ENCODE data around the gene ACSF2.
A peak's percentile ranks its signal among the peaks of the same experiment; 100 is the strongest.
"Not testable (repeated sequence)": the region's sequence is repeated elsewhere in the genome, so short reads cannot be mapped to it uniquely, and the experiment has no call there.

Gene ACSF2

DNA sequence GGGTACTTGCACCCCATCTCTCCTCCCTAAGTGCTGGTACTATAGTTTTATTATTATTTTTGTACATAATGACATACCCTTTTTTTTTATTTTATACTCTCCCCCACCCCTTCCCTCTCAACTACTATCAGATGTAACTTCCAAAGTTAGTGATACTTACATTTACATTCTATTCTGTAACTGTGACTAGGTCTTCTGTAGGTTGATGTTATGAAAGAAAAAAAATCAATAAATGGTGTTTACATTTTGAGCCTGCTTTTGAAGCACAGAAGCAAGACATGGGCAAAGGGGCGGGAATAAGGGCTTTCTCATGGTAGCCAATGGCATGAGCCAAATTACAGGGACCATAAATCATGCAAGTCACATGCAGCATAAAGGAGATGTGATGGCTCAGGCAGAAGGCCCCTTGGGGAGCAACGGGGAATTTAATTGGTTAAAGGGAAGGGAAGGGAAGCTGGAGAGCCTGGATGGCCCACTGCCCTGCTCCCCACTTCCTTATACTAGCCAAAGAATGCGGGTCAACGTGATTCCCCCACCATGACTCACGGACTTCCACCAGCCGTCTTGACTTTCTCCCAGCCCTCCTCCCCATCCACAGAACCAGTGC lies 2.4 kb upstream of the ACSF2 start:
- no peak for TF ChIP-seq ARNTL (CRISPR knock-in tag; IDR thresholded peaks at IDR 0.05; ENCODE audit: borderline replicate concordance, low read depth)
- TF ChIP-seq ZFP30 (CRISPR knock-in tag; IDR thresholded peaks at IDR 0.05): no peak
- no peak for TF ChIP-seq ZNF565 (CRISPR knock-in tag; conservative IDR thresholded peaks at IDR 0.05; ENCODE audit: low read depth)
- TF ChIP-seq, protein P1, sequence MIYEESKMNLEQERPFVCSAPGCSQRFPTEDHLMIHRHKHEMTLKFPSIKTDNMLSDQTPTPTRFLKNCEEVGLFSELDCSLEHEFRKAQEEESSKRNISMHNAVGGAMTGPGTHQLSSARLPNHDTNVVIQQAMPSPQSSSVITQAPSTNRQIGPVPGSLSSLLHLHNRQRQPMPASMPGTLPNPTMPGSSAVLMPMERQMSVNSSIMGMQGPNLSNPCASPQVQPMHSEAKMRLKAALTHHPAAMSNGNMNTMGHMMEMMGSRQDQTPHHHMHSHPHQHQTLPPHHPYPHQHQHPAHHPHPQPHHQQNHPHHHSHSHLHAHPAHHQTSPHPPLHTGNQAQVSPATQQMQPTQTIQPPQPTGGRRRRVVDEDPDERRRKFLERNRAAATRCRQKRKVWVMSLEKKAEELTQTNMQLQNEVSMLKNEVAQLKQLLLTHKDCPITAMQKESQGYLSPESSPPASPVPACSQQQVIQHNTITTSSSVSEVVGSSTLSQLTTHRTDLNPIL (CRISPR knock-in tag; IDR thresholded peaks at IDR 0.05; ENCODE audit: low read depth): no peak
- ATAC-seq: peak; percentile 62

DNA sequence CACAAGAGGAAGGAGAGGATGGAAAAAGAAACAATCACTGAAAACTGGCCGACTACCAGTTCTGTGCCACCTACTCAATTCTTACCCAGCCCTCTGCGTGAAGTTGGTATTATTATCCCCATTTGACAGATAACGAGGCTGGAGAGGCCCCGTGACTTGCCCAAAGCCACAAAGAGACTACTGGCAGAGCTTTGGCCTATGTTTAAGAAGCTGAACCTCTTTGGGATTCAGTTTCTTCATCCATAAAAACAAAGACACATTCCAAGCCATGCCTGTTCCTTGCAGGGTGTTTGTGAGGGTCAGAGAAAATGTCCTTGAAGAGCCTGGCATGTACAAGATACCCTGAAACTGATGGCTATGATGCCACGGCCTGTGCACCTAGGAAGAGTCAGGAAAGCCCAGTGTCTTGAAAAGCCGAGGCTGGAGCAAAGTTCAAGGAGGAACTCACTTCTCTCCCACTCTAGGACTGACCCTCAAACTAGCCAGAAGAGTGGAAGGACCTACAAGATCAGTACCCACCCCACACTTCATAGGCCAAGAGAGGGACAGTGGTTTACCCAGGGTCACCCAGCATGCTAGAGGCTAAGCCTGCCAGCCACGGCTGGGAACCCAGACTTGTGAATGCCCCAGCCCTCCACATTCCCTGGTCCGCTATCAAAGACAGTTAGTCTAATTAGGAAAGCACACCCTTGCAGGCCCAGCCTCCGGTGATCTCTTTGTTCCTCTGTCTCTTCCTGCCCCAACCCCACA lies 1.6 kb upstream of the ACSF2 start:
- TF ChIP-seq CSDC2 (CRISPR knock-in tag; IDR thresholded peaks at IDR 0.05): no peak
- no peak for TF ChIP-seq TOX (CRISPR knock-in tag; IDR thresholded peaks at IDR 0.05; ENCODE audit: borderline replicate concordance)
- no peak for ATAC-seq

DNA sequence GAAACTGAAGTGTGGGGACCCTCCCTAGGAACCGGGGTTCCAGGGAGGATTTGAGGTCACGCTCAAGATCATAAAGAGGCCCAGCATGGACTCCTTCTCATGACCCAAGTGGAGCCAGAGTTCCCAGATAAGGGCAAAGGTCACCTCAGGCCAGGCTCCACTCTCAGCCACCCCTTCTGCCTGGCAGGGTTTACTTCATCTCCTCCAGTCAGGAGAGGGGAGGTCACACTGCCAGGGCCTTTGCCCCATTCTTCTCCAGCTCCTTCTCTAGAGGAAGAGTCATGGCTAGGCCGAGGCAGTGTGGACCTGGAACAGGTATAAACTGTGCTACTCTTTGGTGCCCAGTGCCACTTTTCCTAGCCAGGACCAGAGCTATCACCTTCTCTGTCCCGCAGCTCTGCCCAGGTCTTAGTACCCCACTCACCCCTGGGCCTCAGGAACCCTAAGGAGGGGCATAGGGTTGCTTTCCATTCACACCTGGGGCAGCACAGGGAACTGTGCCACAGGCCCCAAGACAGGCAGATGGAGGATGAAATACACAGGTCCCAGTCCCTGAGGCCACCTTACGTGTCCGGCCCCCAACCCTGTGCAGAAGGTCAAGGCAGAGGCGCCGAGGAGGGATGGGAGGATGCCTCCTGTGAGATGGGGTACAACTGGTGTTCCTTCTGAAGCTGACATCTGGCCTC lies 879 bp upstream of the ACSF2 start:
- TF ChIP-seq ARNTL (CRISPR knock-in tag; IDR thresholded peaks at IDR 0.05; ENCODE audit: borderline replicate concordance, low read depth) (no peak), RARB (CRISPR knock-in tag; IDR thresholded peaks at IDR 0.05) (no peak), TCF4 (CRISPR knock-in tag; IDR thresholded peaks at IDR 0.05; ENCODE audit: borderline replicate concordance) (no peak), ZFP3 (CRISPR knock-in tag; IDR thresholded peaks at IDR 0.05) (no peak), BACH2 (CRISPR knock-in tag; IDR thresholded peaks at IDR 0.05; ENCODE audit: borderline replicate concordance) (no peak), CSDC2 (CRISPR knock-in tag; IDR thresholded peaks at IDR 0.05) (no peak), OSR1 (CRISPR knock-in tag; IDR thresholded peaks at IDR 0.05) (no peak)
- TF ChIP-seq, protein P1 (CRISPR knock-in tag; IDR thresholded peaks at IDR 0.05; ENCODE audit: low read depth): no peak
- TF ChIP-seq, protein P2, sequence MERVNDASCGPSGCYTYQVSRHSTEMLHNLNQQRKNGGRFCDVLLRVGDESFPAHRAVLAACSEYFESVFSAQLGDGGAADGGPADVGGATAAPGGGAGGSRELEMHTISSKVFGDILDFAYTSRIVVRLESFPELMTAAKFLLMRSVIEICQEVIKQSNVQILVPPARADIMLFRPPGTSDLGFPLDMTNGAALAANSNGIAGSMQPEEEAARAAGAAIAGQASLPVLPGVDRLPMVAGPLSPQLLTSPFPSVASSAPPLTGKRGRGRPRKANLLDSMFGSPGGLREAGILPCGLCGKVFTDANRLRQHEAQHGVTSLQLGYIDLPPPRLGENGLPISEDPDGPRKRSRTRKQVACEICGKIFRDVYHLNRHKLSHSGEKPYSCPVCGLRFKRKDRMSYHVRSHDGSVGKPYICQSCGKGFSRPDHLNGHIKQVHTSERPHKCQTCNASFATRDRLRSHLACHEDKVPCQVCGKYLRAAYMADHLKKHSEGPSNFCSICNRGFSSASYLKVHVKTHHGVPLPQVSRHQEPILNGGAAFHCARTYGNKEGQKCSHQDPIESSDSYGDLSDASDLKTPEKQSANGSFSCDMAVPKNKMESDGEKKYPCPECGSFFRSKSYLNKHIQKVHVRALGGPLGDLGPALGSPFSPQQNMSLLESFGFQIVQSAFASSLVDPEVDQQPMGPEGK (CRISPR knock-in tag; IDR thresholded peaks at IDR 0.05; ENCODE audit: borderline replicate concordance): no peak
- TF ChIP-seq, protein P3, sequence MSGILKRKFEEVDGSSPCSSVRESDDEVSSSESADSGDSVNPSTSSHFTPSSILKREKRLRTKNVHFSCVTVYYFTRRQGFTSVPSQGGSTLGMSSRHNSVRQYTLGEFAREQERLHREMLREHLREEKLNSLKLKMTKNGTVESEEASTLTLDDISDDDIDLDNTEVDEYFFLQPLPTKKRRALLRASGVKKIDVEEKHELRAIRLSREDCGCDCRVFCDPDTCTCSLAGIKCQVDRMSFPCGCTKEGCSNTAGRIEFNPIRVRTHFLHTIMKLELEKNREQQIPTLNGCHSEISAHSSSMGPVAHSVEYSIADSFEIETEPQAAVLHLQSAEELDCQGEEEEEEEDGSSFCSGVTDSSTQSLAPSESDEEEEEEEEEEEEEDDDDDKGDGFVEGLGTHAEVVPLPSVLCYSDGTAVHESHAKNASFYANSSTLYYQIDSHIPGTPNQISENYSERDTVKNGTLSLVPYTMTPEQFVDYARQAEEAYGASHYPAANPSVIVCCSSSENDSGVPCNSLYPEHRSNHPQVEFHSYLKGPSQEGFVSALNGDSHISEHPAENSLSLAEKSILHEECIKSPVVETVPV (CRISPR knock-in tag; IDR thresholded peaks at IDR 0.05): no peak
- ATAC-seq: no peak

DNA sequence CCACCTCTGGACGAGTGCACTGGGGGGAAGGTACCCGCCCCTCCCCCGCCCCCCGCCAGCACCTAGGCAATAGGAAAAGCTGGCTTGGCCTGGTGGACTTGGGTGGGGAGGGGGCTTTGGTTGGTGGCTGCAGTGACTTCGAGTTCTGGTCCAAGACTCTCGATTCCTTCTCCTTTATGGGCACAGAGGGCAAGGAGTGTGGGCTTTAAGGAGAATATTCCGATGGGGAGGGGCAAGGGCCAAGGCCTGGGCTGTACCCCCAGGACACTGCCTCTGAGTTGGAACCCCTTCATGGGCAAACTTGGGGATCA lies 409 bp downstream of the ACSF2 start:
- TF ChIP-seq ESRRG (CRISPR knock-in tag; IDR thresholded peaks at IDR 0.05) (no peak), SNAI2 (CRISPR knock-in tag; IDR thresholded peaks at IDR 0.05) (no peak)
- ATAC-seq: no peak

DNA sequence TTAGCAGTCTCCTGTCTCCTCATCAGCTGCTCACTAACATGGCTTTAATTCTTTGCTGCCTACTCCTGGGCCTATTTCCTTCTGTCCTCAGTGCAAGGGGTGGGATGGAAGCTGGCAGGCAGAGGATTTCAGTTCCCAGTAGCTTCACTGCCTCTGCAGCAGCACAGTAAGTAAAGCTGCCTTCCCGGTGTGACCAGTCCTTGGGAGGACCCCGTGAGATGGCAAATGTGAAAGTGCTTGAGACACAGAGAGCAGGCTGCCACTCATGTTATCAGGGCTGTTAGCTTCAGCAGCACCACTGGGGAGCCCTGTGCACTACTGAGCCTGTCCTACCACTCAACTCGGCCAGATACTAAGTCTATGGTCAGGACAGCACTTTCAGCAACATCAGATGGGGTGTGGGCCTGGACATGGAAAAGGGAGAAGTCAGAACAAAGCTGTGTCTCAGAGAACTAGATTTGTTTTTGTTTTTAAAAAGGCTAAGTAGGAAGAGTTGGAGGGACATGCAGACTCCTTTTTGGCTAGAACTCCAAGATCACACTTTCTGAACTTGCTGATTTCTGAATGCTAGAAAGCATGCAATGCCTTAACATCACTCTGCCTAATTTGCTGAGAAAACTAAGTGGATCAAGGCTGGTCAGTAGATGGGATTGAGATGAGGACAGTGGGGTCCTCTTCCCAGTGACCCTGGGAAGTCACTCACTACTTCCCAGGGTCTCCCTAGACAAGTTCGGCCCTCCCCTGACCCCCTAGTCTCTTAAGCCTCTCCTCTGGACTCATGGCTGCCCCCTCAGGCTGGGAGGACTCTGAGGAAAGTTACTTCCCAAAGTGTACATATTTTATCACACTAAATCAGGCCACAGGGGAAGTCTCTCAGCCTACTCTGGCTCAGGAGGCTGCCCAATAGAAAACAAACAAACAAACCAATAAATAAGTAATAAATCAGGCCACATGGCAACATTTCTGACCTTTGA lies 1.1 kb downstream of the ACSF2 start:
- no peak for TF ChIP-seq OSR1 (CRISPR knock-in tag; IDR thresholded peaks at IDR 0.05)
- ATAC-seq: peak; percentile 69

DNA sequence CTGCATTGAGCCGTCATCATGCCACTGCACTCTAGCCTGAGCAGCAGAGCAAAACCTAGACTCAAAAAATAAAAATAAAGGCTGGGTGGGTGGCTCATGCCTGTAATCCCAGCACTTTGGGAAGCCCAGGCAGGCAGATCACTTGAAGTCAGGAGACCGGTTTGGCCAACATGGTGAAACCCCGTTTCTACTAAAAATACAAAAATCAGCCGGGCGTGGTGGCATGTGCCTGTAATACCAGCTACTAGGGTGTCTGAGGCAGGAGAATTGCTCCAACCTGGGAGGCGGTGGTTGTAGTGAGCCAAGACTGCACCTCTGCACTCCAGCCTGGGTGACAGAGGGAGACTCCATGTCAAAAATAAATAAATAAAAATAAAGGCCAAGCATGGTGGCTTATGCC lies 2.1 kb downstream of the ACSF2 start:
- ATAC-seq: not testable (repeated sequence)

Data from SK-N-SH treated with all-trans-retinoic acid at 6 μM for 48 hours (cell line).